ENCODE results near the gene PPARGC1A.

PPARGC1A gene

GRCh38 chr4:23920296-23920695, 30.4 kb upstream of the PPARGC1A start:
- TF ChIP-seq TEAD4 (IDR thresholded peaks at IDR 0.05): no peak
- TF ChIP-seq RAD21 (IDR thresholded peaks at IDR 0.05; ENCODE audit: low read depth): no peak
- TF ChIP-seq MAX (IDR thresholded peaks at IDR 0.05): no peak
- TF ChIP-seq EP300 (IDR thresholded peaks at IDR 0.05; ENCODE audit: borderline replicate concordance): no peak
- TF ChIP-seq ZBTB7A (IDR thresholded peaks at IDR 0.05; ENCODE audit: low read depth): no peak
- TF ChIP-seq CREB1 (IDR thresholded peaks at IDR 0.05; ENCODE audit: low read depth): no peak
- TF ChIP-seq TCF12 (IDR thresholded peaks at IDR 0.05; ENCODE audit: low read depth): no peak
- TF ChIP-seq FOXM1 (IDR thresholded peaks at IDR 0.05; ENCODE audit: borderline replicate concordance, low read depth): no peak
- no peak for TF ChIP-seq YY1 (IDR thresholded peaks at IDR 0.05; ENCODE audit: low read depth)
- TF ChIP-seq TAF1 (IDR thresholded peaks at IDR 0.05; ENCODE audit: low read depth): no peak
- TF ChIP-seq NFIC (IDR thresholded peaks at IDR 0.05): no peak
- no peak for TF ChIP-seq REST (IDR thresholded peaks at IDR 0.05; ENCODE audit: low read depth)
- no peak for TF ChIP-seq CEBPB (IDR thresholded peaks at IDR 0.05)
- TF ChIP-seq USF1 (IDR thresholded peaks at IDR 0.05): no peak
- no peak for TF ChIP-seq EGR1 (IDR thresholded peaks at IDR 0.05)

- no peak for TF ChIP-seq FOXM1 (IDR thresholded peaks at IDR 0.05; ENCODE audit: borderline replicate concordance, low read depth)
Measured at GRCh38 chr4:23916282-23916681, 26.4 kb upstream of the PPARGC1A start.

GRCh38 chr4:23915459-23916132, 25.7 kb upstream of the PPARGC1A start:
- TF ChIP-seq EGR1 (IDR thresholded peaks at IDR 0.05): no peak
- TF ChIP-seq FOXM1 (IDR thresholded peaks at IDR 0.05; ENCODE audit: borderline replicate concordance, low read depth): no peak
- TF ChIP-seq EP300 (IDR thresholded peaks at IDR 0.05; ENCODE audit: borderline replicate concordance): no peak
- TF ChIP-seq NFIC (IDR thresholded peaks at IDR 0.05): no peak
- TF ChIP-seq TEAD4 (IDR thresholded peaks at IDR 0.05): no peak
- TF ChIP-seq RAD21 (IDR thresholded peaks at IDR 0.05; ENCODE audit: low read depth): no peak
- TF ChIP-seq TCF12 (IDR thresholded peaks at IDR 0.05; ENCODE audit: low read depth): no peak
- no peak for TF ChIP-seq YY1 (IDR thresholded peaks at IDR 0.05; ENCODE audit: low read depth)
- TF ChIP-seq USF1 (IDR thresholded peaks at IDR 0.05): no peak
- no peak for TF ChIP-seq CEBPB (IDR thresholded peaks at IDR 0.05)
- no peak for TF ChIP-seq MAX (IDR thresholded peaks at IDR 0.05)
- TF ChIP-seq CREB1 (IDR thresholded peaks at IDR 0.05; ENCODE audit: low read depth): no peak
- no peak for TF ChIP-seq TAF1 (IDR thresholded peaks at IDR 0.05; ENCODE audit: low read depth)

- TF ChIP-seq MAX (IDR thresholded peaks at IDR 0.05) (no peak), TCF12 (IDR thresholded peaks at IDR 0.05; ENCODE audit: low read depth) (no peak), CREB1 (IDR thresholded peaks at IDR 0.05; ENCODE audit: low read depth) (no peak), NFIC (IDR thresholded peaks at IDR 0.05) (no peak), CEBPB (IDR thresholded peaks at IDR 0.05) (no peak), TEAD4 (IDR thresholded peaks at IDR 0.05) (no peak), FOXM1 (IDR thresholded peaks at IDR 0.05; ENCODE audit: borderline replicate concordance, low read depth) (no peak), RAD21 (IDR thresholded peaks at IDR 0.05; ENCODE audit: low read depth) (no peak)
Measured at GRCh38 chr4:23911675-23912455, 22.0 kb upstream of the PPARGC1A start.

- no peak for TF ChIP-seq EP300 (IDR thresholded peaks at IDR 0.05; ENCODE audit: borderline replicate concordance)
- no peak for TF ChIP-seq TEAD4 (IDR thresholded peaks at IDR 0.05)
- TF ChIP-seq ZBTB7A (IDR thresholded peaks at IDR 0.05; ENCODE audit: low read depth): no peak
- TF ChIP-seq TCF12 (IDR thresholded peaks at IDR 0.05; ENCODE audit: low read depth): no peak
- no peak for TF ChIP-seq CEBPB (IDR thresholded peaks at IDR 0.05)
- TF ChIP-seq FOXM1 (IDR thresholded peaks at IDR 0.05; ENCODE audit: borderline replicate concordance, low read depth): no peak
- TF ChIP-seq USF1 (IDR thresholded peaks at IDR 0.05): no peak
- no peak for TF ChIP-seq TAF1 (IDR thresholded peaks at IDR 0.05; ENCODE audit: low read depth)
- no peak for TF ChIP-seq MAX (IDR thresholded peaks at IDR 0.05)
- no peak for TF ChIP-seq RAD21 (IDR thresholded peaks at IDR 0.05; ENCODE audit: low read depth)
- TF ChIP-seq EGR1 (IDR thresholded peaks at IDR 0.05): no peak
- no peak for TF ChIP-seq NFIC (IDR thresholded peaks at IDR 0.05)
- TF ChIP-seq CREB1 (IDR thresholded peaks at IDR 0.05; ENCODE audit: low read depth): no peak
- TF ChIP-seq REST (IDR thresholded peaks at IDR 0.05; ENCODE audit: low read depth): no peak
- no peak for TF ChIP-seq YY1 (IDR thresholded peaks at IDR 0.05; ENCODE audit: low read depth)
Measured at GRCh38 chr4:23909671-23910070, 19.8 kb upstream of the PPARGC1A start.

Measured in Ishikawa (cell line).